PC-9 (cell line): Measurements from ENCODE around the gene ARL9.

Source experiments
- CTCF ChIP-seq: fragments of 200-600 bp; sonication (generic); conservative IDR thresholded peaks from 2 replicates; pipeline ENCODE4 v1.6.1; 2017; ENCODE audit warnings: mixed run types, antibody characterized with exemption, mild to moderate bottlenecking, moderate library complexity
- EZH2 ChIP-seq: fragments of 200-600 bp; sonication (generic); IDR thresholded peaks from 2 replicates; pipeline ENCODE4 v1.8.0; 2017; ENCODE audit warnings: antibody characterized with exemption, low read depth

- TF ChIP-seq EZH2 (no peak), CTCF (no peak)
These were observed 45.5 kb upstream of the ARL9 start for GRCh38 chr4:56460085-56460484.
